GM21367 (cell line): Measurements from ENCODE around the gene ANGPT4.
"Not testable (repeated sequence)": the region's sequence is repeated elsewhere in the genome, so short reads cannot be mapped to it uniquely, and the experiment has no call there.

Experiments used
- ATAC-seq: cut with Tn5 transposase; IDR thresholded peaks from one replicate; pipeline ENCODE4 v1.9.1; 2021; ENCODE audit not compliant: unreplicated experiment

The ANGPT4 gene

GRCh38 chr20:877814-878213 lies 38.3 kb downstream of the ANGPT4 start:
- ATAC-seq = no peak

GRCh38 chr20:875115-875514 lies 41.0 kb downstream of the ANGPT4 start:
- no peak for ATAC-seq

GRCh38 chr20:873875-874607 lies 42.1 kb downstream of the ANGPT4 start:
- ATAC-seq = no peak

GRCh38 chr20:872855-873520 lies 43.1 kb downstream of the ANGPT4 start:
- ATAC-seq = no peak

- ATAC-seq = no peak
Observed at GRCh38 chr20:871948-872347, 44.2 kb downstream of the ANGPT4 start.

GRCh38 chr20:871436-871835 lies 44.7 kb downstream of the ANGPT4 start:
- ATAC-seq = no peak

- no peak for ATAC-seq
Observed at GRCh38 chr20:870758-871157, 45.4 kb downstream of the ANGPT4 start.

GRCh38 chr20:869606-870005 lies 46.5 kb downstream of the ANGPT4 start:
- ATAC-seq = no peak

- no peak for ATAC-seq
Observed at GRCh38 chr20:868279-868678, 47.9 kb downstream of the ANGPT4 start.

- ATAC-seq = no peak
Observed at GRCh38 chr20:865440-865839, 50.7 kb downstream of the ANGPT4 start.

- no peak for ATAC-seq
Observed at GRCh38 chr20:860891-861290, 55.2 kb downstream of the ANGPT4 start.

GRCh38 chr20:859751-860231 lies 56.3 kb downstream of the ANGPT4 start:
- ATAC-seq = no peak

GRCh38 chr20:858011-858410 lies 58.1 kb downstream of the ANGPT4 start:
- no peak for ATAC-seq

- ATAC-seq = no peak
Observed at GRCh38 chr20:856361-856775, 59.8 kb downstream of the ANGPT4 start.

GRCh38 chr20:855466-856360 lies 60.4 kb downstream of the ANGPT4 start:
- ATAC-seq = no peak

GRCh38 chr20:854601-855000 lies 61.5 kb downstream of the ANGPT4 start:
- ATAC-seq = no peak

- ATAC-seq = no peak
Observed at GRCh38 chr20:853406-853996, 62.6 kb downstream of the ANGPT4 start.

- ATAC-seq = not testable (repeated sequence)
Observed at GRCh38 chr20:848731-849130, 67.4 kb downstream of the ANGPT4 start.

GRCh38 chr20:848193-848592 lies 67.9 kb downstream of the ANGPT4 start:
- ATAC-seq = no peak

GRCh38 chr20:846894-847278 lies 69.2 kb downstream of the ANGPT4 start:
- no peak for ATAC-seq
